ENCODE data around the gene TSPO.

DNA sequence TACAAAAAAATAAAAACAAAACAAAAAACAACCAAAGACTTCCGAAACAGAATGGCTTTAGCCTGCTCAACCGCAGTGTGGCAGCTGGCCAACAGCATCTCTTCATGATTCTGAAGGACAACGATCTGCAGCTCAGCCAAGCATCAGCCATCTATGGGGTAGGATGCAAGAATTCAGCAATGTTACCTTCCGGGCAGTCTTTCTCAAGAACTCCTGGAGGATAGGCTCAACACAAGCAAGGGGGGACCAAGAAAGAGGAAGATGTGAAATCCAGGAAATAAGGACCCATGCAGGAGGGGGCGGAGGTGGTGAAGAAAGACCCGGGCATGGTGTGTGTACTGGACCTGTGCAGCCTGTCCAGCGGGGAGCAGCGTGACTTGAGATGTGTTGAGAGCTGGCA is 3.5 kb upstream of the TSPO start:
- TF ChIP-seq CTCF (IDR thresholded peaks at IDR 0.05) = no peak
- TF ChIP-seq POLR2A (IDR thresholded peaks at IDR 0.05) = no peak
